GM10847 (cell line): ENCODE measurements around the gene APLP2.
A peak's percentile ranks its signal among the peaks of the same experiment; 100 is the strongest.

Experiments
- POLR2A ChIP-seq: IDR thresholded peaks from 2 replicates; pipeline ENCODE4 v1.6.1; 2011; ENCODE audit not compliant: insufficient read length; ENCODE audit errors: extremely low read depth

Gene APLP2

DNA sequence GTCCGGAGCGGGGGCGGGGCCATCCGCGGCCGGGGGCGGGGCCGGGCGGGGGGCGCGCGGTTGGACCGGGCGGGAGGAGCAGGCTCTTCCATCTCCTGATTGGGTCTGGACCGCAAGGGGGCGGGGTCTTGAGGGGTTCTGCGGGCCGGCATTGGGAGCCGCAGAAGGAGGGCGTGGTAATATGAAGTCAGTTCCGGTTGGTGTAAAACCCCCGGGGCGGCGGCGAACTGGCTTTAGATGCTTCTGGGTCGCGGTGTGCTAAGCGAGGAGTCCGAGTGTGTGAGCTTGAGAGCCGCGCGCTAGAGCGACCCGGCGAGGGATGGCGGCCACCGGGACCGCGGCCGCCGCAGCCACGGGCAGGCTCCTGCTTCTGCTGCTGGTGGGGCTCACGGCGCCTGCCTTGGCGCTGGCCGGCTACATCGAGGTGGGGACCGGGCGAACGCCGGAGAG is at the start of gene APLP2:
Gene APLP2, plus strand, starts transcription at position 236 of the 450 bp plus-strand sequence. Its CDS starts 84 bp downstream, at position 320.
- peak; percentile 82 for TF ChIP-seq POLR2A

DNA sequence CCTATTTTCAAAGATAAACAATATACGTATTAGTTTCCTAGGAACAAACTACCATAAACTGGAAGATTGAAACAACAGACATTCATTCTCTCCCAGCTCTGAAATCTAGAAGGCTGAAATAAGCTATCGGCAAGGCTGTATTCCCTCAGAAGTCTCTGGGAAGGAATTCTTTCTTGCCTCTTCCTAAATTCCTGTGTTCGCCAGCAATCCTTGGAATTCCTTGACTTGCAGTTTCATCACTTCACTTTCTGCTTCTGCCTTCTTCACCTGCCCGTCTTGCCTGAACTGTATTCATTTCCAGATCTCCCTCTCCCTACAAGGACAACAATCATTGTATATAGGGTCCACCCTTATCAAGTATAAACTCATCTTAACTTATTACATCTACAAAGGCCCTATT is 49.4 kb upstream of the APLP2 start:
- TF ChIP-seq POLR2A: no peak

- TF ChIP-seq POLR2A: no peak
Measured at GRCh38 chr11:130022799-130023198, 46.9 kb upstream of the APLP2 start.

GRCh38 chr11:130023204-130023603 is 46.5 kb upstream of the APLP2 start:
- no peak for TF ChIP-seq POLR2A

DNA sequence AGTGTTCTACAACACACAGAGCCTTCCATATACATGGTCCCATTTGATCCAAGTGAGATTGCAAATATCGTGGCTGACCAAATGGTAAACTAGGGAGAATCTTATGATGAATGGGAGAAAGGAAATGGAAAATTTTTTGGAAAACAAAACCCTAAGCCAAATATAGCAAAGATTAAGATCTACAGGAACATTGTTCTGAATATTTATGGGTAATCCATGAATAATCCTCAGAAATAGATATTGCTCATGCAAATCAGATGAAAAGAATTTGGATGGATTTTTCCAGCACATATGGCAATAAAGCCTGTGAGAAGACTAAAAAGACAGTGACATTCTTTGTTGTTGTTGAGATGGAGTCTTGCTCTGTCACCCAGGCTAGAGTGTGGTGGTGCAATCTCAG is 45.3 kb upstream of the APLP2 start:
- TF ChIP-seq POLR2A: no peak

DNA sequence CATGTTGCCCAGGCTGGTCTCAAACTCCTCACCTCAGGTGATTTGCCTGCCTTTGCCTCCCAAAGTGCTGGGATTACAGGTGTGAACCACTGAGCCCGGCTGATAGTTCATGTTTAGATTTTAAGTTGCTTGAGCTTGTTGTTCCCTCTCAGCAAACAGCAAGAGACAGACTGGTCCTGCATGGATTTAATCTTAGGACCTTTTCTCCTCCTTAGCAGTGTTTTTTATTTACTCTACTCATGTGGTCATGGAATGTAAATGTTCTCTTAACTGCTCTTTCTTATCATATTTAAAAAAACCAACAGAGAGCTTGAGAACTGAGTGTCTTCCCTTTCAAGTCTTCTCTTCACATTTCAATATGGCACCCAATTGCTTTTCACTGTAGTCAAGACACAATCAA is 44.3 kb upstream of the APLP2 start:
- no peak for TF ChIP-seq POLR2A

- TF ChIP-seq POLR2A: no peak
Measured at GRCh38 chr11:130029137-130029536, 40.6 kb upstream of the APLP2 start.

DNA sequence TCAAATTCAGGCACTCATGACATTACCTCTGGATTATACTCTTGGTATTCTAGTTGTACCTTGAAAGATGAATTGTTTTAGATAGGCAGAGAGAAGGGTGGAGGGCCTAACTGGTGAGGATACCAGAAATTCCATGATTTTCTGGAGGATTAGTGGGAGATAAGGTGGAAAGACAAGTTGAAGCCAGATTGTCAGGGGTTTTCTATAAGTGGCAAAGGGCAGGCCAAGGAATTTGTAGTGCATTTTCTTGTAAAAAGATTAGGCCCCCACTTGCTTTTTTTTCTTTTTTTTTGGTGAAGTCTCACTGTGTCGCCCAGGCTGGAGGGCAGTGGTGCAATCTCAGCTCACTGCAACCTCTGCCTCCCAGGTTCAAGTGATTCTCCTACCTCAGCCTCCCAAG is 38.6 kb upstream of the APLP2 start:
- no peak for TF ChIP-seq POLR2A

- TF ChIP-seq POLR2A: no peak
Measured at GRCh38 chr11:130031945-130032344, 37.7 kb upstream of the APLP2 start.

- TF ChIP-seq POLR2A: no peak
Measured at GRCh38 chr11:130032931-130033330, 36.8 kb upstream of the APLP2 start.

GRCh38 chr11:130034236-130034635 is 35.5 kb upstream of the APLP2 start:
- no peak for TF ChIP-seq POLR2A

GRCh38 chr11:130037058-130037457 is 32.6 kb upstream of the APLP2 start:
- no peak for TF ChIP-seq POLR2A

DNA sequence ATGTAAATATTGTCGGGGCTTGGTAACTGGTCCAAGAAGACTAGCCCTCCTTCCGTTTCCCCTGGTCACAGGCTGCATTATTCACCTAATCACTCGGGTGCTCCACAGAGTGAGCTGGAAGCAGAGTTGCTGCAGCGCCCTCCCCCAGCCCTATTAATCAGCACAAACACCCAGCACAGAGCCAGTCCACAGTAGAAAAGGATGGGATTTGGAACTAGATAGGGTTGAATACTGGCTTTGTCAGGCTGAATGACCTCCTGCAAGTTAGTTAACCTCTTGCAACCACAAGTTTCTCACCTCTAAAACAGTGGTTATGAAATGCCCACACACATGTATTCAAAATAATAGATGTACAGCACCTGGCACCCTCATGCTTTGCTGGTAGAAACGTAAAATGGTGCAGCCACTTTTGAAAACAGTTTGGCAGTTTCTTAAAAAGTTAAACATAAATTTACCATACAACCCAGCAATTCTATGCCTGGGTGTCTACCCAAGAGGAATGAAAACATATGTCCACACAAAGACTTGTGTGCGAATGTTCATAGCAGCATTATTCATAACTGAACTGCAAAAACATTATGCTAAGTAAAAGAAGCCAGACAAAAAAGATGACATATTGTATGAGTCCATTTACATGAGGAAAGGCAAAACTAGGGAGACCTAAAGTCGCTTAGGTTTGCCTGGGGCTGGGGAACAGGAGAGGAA is 31.7 kb upstream of the APLP2 start:
- TF ChIP-seq POLR2A: no peak

GRCh38 chr11:130040281-130040940 is 29.3 kb upstream of the APLP2 start:
- TF ChIP-seq POLR2A: no peak

DNA sequence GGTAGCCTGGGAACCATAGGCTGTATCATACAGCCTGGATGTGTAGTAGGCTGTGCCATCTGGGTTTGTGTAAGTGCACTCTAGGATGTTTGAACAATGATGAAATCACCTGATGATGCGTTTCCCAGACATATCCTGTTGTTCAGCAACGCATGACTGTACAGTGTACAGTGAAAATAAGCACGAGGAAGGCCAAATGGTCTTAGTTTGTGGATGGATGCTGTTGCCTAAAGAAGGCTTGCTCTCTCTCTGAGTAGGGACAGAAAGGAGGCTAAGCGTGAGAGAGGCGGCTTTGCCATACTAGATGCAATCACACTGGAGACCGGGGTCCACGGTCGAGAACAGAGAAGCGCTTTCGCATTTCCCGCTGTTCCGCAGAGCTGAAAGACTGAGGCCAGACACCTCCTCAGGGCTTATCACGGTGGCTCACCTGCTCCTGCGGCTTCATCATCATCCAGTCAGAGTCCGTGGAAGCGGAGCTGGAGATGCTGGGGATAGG is 27.6 kb upstream of the APLP2 start:
- TF ChIP-seq POLR2A: no peak

DNA sequence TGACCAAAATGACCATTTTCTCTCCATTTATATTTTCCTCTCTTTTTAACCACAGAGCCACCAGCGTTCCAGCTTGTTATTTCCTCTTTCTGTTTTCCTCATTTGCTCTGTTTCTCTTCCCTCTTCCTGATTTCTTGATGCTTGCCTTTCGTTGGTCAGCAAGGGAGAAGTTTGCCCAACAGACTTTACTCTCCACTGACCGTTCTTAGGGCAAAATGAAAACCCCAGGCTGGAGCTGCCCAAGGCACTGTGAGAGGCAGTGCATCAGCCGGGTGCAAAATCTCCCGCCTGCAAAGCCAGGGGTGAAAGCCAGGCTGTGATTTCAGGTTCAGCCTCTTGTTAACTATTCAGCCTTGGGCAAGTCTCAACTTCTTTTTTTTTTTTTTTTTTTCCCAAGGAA is 26.1 kb upstream of the APLP2 start:
- TF ChIP-seq POLR2A: no peak
